K562 (cell line): ENCODE measurements around the gene SAMD10. TPM values are rescaled to one million over a fixed set of nuclear protein-coding genes. Genes with fewer than 3 reads are reported as not detected.
A peak's percentile ranks its signal among the peaks of the same experiment; 100 is the strongest.

ENCODE experiments used
- CHD1 ChIP-seq: fragments of 200-600 bp; sonication (generic); IDR thresholded peaks from one replicate; pipeline ENCODE4 v1.6.1; 2012; ENCODE audit warnings: mild to moderate bottlenecking, moderate library complexity, low read length, inconsistent platforms
- E2F5 ChIP-seq: sonication (generic); formaldehyde crosslinking; IDR thresholded peaks from 2 replicates; pipeline ENCODE4 v1.8.0; 2022; ENCODE audit warnings: mild to moderate bottlenecking, missing genetic modification reagents
- GATAD2A ChIP-seq: fragments of 450-650 bp; IDR thresholded peaks from 2 replicates; pipeline ENCODE4 v1.6.1; 2017
- KAT2B ChIP-seq: IDR thresholded peaks from one replicate; pipeline ENCODE4 v1.6.1; 2012; ENCODE audit warnings: low read depth, mild to moderate bottlenecking, control low read depth, inconsistent platforms, low read length, moderate library complexity
- MAZ ChIP-seq, 2 experiments: fragments of 450-650 bp in 1 of 2; sonication (generic) in 1 of 2; formaldehyde crosslinking; IDR thresholded peaks in 1 of 2; conservative IDR thresholded peaks in 1 of 2; 2 replicates each; pipeline versions ENCODE4 v1.4.0 to v1.5.0; 2020; ENCODE audit warnings: mild to moderate bottlenecking in 1 of 2, missing genetic modification reagents in 1 of 2
- MYC ChIP-seq, 2 experiments: fragments of 250-450 bp in 1 of 2; sonication (Bioruptor Pico) in 1 of 2; IDR thresholded peaks; 2 replicates each; pipeline versions ENCODE4 v1.5.1 to v1.6.1; 2012 to 2021; ENCODE audit warnings: low read depth in 2 of 2, borderline replicate concordance in 1 of 2, improper control_type of control experiment in 1 of 2, low read length in 1 of 2, mild to moderate bottlenecking in 1 of 2, moderate library complexity in 1 of 2
- NR2C1 ChIP-seq, 2 experiments: fragments of 450-650 bp; IDR thresholded peaks; 2 replicates each; pipeline ENCODE4 v1.6.1; 2017; ENCODE audit warnings: mild to moderate bottlenecking in 2 of 2, antibody characterized with exemption in 1 of 2, inconsistent platforms in 1 of 2, missing compliant biosample characterization in 1 of 2, missing genetic modification characterization in 1 of 2
- SIN3B ChIP-seq: fragments of 450-650 bp; IDR thresholded peaks from 2 replicates; pipeline ENCODE4 v1.6.1; 2017; ENCODE audit warnings: low read depth, mild to moderate bottlenecking, moderate library complexity
- SRSF9 ChIP-seq: fragments of 200-400 bp; formaldehyde crosslinking; IDR thresholded peaks from 2 replicates; pipeline ENCODE4 v1.6.1; 2017; ENCODE audit warnings: low read depth, low read length, borderline replicate concordance
- TCF7 ChIP-seq: sonication (generic); IDR thresholded peaks from 2 replicates; pipeline ENCODE4 v1.6.1; 2016; ENCODE audit warnings: antibody characterized with exemption, borderline replicate concordance
- TRIM24 ChIP-seq, 2 experiments: fragments of 450-650 bp; IDR thresholded peaks; 2 replicates each; pipeline ENCODE4 v1.6.1; 2016
- polyA plus RNA-seq, 8 experiments: library from polyadenylated mRNA; depleted of rRNA in 4 of 8; stranded (reverse) in 5 of 8; unstranded in 3 of 8; fragments of >200 nt; fragmentation: Nextera tagmentation in 2 of 8; fragmentation: Illumina TruSeq in 1 of 8; extraction: Ambion mirVana in 2 of 8; extraction: Trizol in 1 of 8; gene quantifications; 2 replicates each; pipeline versions ENCODE4 v1.2.1 to v1.2.3, GENCODE V29; 2011 to 2014; ENCODE audit warnings: inconsistent platforms in 1 of 8, missing spikeins in 1 of 8
- total RNA-seq, 7 experiments: library from RNA; depleted of rRNA in 6 of 7; stranded (reverse); fragments of >200 nt in 6 of 7; fragmentation: Illumina TruSeq in 2 of 7; extraction: Trizol in 2 of 7; gene quantifications; 2 replicates each; pipeline versions ENCODE4 v1.2.1 to v1.2.3, GENCODE V29; 2011 to 2021; ENCODE audit warnings: low replicate concordance in 1 of 7
- TF ChIP-seq, protein P1 (sequence below): fragments of 450-650 bp; IDR thresholded peaks from 2 replicates; pipeline ENCODE4 v1.7.1; 2018; ENCODE audit warnings: mild to moderate bottlenecking, low read depth; ENCODE audit not compliant: partially characterized antibody
- TF ChIP-seq, protein P2 (sequence below): sonication (generic); formaldehyde crosslinking; IDR thresholded peaks from 2 replicates; pipeline ENCODE4 v1.5.0; 2020; ENCODE audit warnings: missing genetic modification reagents
- TF ChIP-seq, protein P3 (sequence below), 2 experiments: IDR thresholded peaks; 2 replicates each; pipeline ENCODE4 v1.6.1; 2011; ENCODE audit warnings: borderline replicate concordance in 1 of 2, control low read depth in 1 of 2, low read depth in 1 of 2, low read length in 1 of 2, mild to moderate bottlenecking in 1 of 2, mixed read lengths in 1 of 2, moderate library complexity in 1 of 2; ENCODE audit not compliant: insufficient read depth in 1 of 2, insufficient read length in 1 of 2, poor library complexity in 1 of 2, severe bottlenecking in 1 of 2; ENCODE audit errors: extremely low read depth in 1 of 2

Gene SAMD10
- total and polyA plus RNA-seq, 9 of the 15 experiments (the other 6 are each of a cell fraction or from before 2014, with no cell fraction given) = 0.37 to 15.2 (median 4.8) TPM

GRCh38 chr20:63978319-63979228 lies 868 bp downstream of the SAMD10 start (continued):
- TF ChIP-seq, protein P1, sequence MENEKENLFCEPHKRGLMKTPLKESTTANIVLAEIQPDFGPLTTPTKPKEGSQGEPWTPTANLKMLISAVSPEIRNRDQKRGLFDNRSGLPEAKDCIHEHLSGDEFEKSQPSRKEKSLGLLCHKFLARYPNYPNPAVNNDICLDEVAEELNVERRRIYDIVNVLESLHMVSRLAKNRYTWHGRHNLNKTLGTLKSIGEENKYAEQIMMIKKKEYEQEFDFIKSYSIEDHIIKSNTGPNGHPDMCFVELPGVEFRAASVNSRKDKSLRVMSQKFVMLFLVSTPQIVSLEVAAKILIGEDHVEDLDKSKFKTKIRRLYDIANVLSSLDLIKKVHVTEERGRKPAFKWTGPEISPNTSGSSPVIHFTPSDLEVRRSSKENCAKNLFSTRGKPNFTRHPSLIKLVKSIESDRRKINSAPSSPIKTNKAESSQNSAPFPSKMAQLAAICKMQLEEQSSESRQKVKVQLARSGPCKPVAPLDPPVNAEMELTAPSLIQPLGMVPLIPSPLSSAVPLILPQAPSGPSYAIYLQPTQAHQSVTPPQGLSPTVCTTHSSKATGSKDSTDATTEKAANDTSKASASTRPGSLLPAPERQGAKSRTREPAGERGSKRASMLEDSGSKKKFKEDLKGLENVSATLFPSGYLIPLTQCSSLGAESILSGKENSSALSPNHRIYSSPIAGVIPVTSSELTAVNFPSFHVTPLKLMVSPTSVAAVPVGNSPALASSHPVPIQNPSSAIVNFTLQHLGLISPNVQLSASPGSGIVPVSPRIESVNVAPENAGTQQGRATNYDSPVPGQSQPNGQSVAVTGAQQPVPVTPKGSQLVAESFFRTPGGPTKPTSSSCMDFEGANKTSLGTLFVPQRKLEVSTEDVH = peak; percentile 46
- TF ChIP-seq CHD1 (peak; percentile 6), SRSF9 (no peak), SIN3B (no peak), MYC (IDR thresholded peaks at IDR 0.05; ENCODE audit: low read depth, low read length) (no peak), MYC (CRISPR knock-in tag; IDR thresholded peaks at IDR 0.05; ENCODE audit: borderline replicate concordance, low read depth) (peak; percentile 60; the same call in 1 of the 2 replicates), TRIM24 (IDR thresholded peaks at IDR 0.05) (0 out of 4 replicates have a peak, but pooled peaks of 1 of the 2 experiments have one; percentile 37), E2F5 (no peak), MAZ (CRISPR knock-in tag; conservative IDR thresholded peaks at IDR 0.05 in 1 of 2, IDR thresholded peaks at IDR 0.05 in 1 of 2) (peak; percentile 60 to 86), TCF7 (no peak), NR2C1 (IDR thresholded peaks at IDR 0.05) (no peak), NR2C1 (tag; IDR thresholded peaks at IDR 0.05) (peak; percentile 38; the same call in 1 of the 2 replicates), GATAD2A (no peak), KAT2B (no peak)
- TF ChIP-seq, protein P2, sequence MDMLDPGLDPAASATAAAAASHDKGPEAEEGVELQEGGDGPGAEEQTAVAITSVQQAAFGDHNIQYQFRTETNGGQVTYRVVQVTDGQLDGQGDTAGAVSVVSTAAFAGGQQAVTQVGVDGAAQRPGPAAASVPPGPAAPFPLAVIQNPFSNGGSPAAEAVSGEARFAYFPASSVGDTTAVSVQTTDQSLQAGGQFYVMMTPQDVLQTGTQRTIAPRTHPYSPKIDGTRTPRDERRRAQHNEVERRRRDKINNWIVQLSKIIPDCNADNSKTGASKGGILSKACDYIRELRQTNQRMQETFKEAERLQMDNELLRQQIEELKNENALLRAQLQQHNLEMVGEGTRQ (CRISPR knock-in tag) = peak; percentile 16
- TF ChIP-seq, protein P3, sequence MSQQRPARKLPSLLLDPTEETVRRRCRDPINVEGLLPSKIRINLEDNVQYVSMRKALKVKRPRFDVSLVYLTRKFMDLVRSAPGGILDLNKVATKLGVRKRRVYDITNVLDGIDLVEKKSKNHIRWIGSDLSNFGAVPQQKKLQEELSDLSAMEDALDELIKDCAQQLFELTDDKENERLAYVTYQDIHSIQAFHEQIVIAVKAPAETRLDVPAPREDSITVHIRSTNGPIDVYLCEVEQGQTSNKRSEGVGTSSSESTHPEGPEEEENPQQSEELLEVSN (IDR thresholded peaks at IDR 0.05; ENCODE audit: borderline replicate concordance in 1 of 2, extremely low read depth in 1 of 2, insufficient read depth in 1 of 2, insufficient read length in 1 of 2, low read depth in 1 of 2, low read length in 1 of 2, poor library complexity in 1 of 2, severe bottlenecking in 1 of 2) = peak; percentile 74 to 89
